HEK293 (cell line): ENCODE measurements around the gene CDH8.

Source experiments
- CTCF ChIA-PET: fragments of 350-600 bp; formaldehyde crosslinking; extraction: SDS; loops from one replicate; lab custom pipeline; 2021; ENCODE audit warnings: antibody characterized with exemption; lab: Yijun Ruan, JAX
- POLR2A ChIA-PET: fragments of 300-600 bp; formaldehyde crosslinking; extraction: SDS; loops from one replicate; lab custom pipeline; 2020; ENCODE audit warnings: antibody characterized with exemption, inconsistent platforms; lab: Yijun Ruan, JAX
- H3K27ac ChIP-seq: fragments of 200-500 bp; sonication (Bioruptor generic); 2 replicates; pipeline ENCODE4 v1.5.1; 2014; ENCODE audit warnings: low read depth, low read length, control low read depth, inconsistent platforms; ENCODE audit errors: extremely low read depth
- H3K36me3 ChIP-seq, 2 experiments: fragments of 200-500 bp in 1 of 2; sonication (Bioruptor generic) in 1 of 2; 1 replicate in 1 of 2; 2 replicates in 1 of 2; pipeline ENCODE4 v1.5.1; 2014 to 2017; ENCODE audit warnings: inconsistent platforms in 2 of 2, low read length in 2 of 2; ENCODE audit not compliant: control insufficient read depth in 2 of 2, insufficient read depth in 1 of 2
- H3K4me1 ChIP-seq: fragments of 200-500 bp; sonication (Bioruptor generic); 2 replicates; pipeline ENCODE4 v1.5.1; 2014; ENCODE audit warnings: mild to moderate bottlenecking, low read length, inconsistent platforms; ENCODE audit not compliant: control insufficient read depth, insufficient read depth
- H3K4me3 ChIP-seq: 2 replicates; pipeline ENCODE4 v1.5.1; 2011; ENCODE audit warnings: low read depth, mild to moderate bottlenecking, control low read depth, low read length, moderate library complexity
- H3K9me3 ChIP-seq: fragments of 200-500 bp; sonication (Bioruptor generic); 2 replicates; pipeline ENCODE4 v1.5.1; 2014; ENCODE audit warnings: low read depth, low read length, inconsistent platforms; ENCODE audit not compliant: control insufficient read depth, insufficient read depth
- SCRT2 ChIP-seq: fragments of 450-650 bp; formaldehyde crosslinking; IDR thresholded peaks from 2 replicates; pipeline ENCODE4 v1.5.1; 2016; ENCODE audit warnings: missing biosample characterization, missing genetic modification characterization
- ZBTB10 ChIP-seq: fragments of 450-650 bp; formaldehyde crosslinking; IDR thresholded peaks from 2 replicates; pipeline ENCODE4 v1.5.1; 2016; ENCODE audit warnings: missing biosample characterization, missing genetic modification characterization
- ZNF184 ChIP-seq: fragments of 450-650 bp; IDR thresholded peaks from 2 replicates; pipeline ENCODE4 v1.5.1; 2018; ENCODE audit warnings: missing biosample characterization, mild to moderate bottlenecking, missing genetic modification characterization
- ZNF19 ChIP-seq: fragments of 450-650 bp; formaldehyde crosslinking; IDR thresholded peaks from 2 replicates; pipeline ENCODE4; 2016; ENCODE audit warnings: missing biosample characterization, missing genetic modification characterization, low read depth
- ZNF394 ChIP-seq: fragments of 450-650 bp; formaldehyde crosslinking; IDR thresholded peaks from 2 replicates; pipeline ENCODE4 v1.5.1; 2016; ENCODE audit warnings: missing biosample characterization, missing genetic modification characterization, mild to moderate bottlenecking, moderate library complexity, borderline replicate concordance
- ZNF792 ChIP-seq: fragments of 450-650 bp; formaldehyde crosslinking; IDR thresholded peaks from 2 replicates; pipeline ENCODE4 v1.5.1; 2016; ENCODE audit warnings: missing biosample characterization, missing genetic modification characterization
- ZSCAN23 ChIP-seq: fragments of 450-650 bp; formaldehyde crosslinking; IDR thresholded peaks from 2 replicates; pipeline ENCODE4 v1.5.1; 2016; ENCODE audit warnings: missing biosample characterization, missing genetic modification characterization
- TF ChIP-seq, protein P1 (sequence below): fragments of 450-650 bp; formaldehyde crosslinking; IDR thresholded peaks from 2 replicates; pipeline ENCODE4 v1.5.1; 2016; ENCODE audit warnings: missing biosample characterization, missing genetic modification characterization
- TF ChIP-seq, protein P2 (sequence below): fragments of 450-650 bp; formaldehyde crosslinking; IDR thresholded peaks from 2 replicates; pipeline ENCODE4 v1.5.1; 2016; ENCODE audit warnings: missing biosample characterization, missing genetic modification characterization, low read depth
- TF ChIP-seq, protein P3 (sequence below): sonication (generic); formaldehyde crosslinking; IDR thresholded peaks from 2 replicates; pipeline ENCODE4 v1.8.1; 2022; ENCODE audit warnings: mild to moderate bottlenecking, moderate library complexity, missing genetic modification reagents
- TF ChIP-seq, protein P4 (sequence below): fragments of 450-650 bp; formaldehyde crosslinking; IDR thresholded peaks from 2 replicates; pipeline ENCODE4 v1.5.1; 2016; ENCODE audit warnings: missing biosample characterization, missing genetic modification characterization

CDH8 gene

DNA sequence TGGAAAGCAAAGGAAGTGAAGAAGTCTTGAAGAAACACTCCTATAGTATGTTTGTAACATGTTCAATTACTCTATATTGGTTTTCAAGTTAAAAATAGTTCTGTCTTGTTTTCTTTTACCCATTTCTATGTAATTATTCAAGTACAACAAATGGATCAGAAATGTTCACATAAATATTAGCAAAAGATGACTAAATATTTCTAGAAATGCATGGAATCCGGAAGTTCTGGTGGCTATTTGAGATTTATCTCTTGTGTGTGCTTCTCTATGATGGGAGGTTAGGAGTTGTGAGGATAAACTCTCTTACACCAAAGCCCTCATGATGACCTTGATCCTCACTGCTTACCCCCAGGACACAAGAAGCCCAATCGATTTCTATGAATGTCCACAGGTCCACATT is 237.5 kb downstream of the CDH8 start:
- Histone ChIP-seq H3K4me3 (no peak overlapping the region), H3K4me1 (no peaks in the 10 kb centered on the region), H3K27ac (no peak overlapping the region), H3K9me3 (no peaks in the 10 kb centered on the region), H3K36me3 (no peaks in the 10 kb centered on the region)
- TF ChIP-seq ZNF792 (tag by site-specific recombination) (no peak), ZBTB10 (tag by site-specific recombination) (no peak), ZNF394 (no peak), ZNF19 (no peak), ZNF184 (tag by site-specific recombination) (no peak), ZSCAN23 (tag by site-specific recombination) (no peak), SCRT2 (tag by site-specific recombination) (no peak)
- TF ChIP-seq, protein P1, sequence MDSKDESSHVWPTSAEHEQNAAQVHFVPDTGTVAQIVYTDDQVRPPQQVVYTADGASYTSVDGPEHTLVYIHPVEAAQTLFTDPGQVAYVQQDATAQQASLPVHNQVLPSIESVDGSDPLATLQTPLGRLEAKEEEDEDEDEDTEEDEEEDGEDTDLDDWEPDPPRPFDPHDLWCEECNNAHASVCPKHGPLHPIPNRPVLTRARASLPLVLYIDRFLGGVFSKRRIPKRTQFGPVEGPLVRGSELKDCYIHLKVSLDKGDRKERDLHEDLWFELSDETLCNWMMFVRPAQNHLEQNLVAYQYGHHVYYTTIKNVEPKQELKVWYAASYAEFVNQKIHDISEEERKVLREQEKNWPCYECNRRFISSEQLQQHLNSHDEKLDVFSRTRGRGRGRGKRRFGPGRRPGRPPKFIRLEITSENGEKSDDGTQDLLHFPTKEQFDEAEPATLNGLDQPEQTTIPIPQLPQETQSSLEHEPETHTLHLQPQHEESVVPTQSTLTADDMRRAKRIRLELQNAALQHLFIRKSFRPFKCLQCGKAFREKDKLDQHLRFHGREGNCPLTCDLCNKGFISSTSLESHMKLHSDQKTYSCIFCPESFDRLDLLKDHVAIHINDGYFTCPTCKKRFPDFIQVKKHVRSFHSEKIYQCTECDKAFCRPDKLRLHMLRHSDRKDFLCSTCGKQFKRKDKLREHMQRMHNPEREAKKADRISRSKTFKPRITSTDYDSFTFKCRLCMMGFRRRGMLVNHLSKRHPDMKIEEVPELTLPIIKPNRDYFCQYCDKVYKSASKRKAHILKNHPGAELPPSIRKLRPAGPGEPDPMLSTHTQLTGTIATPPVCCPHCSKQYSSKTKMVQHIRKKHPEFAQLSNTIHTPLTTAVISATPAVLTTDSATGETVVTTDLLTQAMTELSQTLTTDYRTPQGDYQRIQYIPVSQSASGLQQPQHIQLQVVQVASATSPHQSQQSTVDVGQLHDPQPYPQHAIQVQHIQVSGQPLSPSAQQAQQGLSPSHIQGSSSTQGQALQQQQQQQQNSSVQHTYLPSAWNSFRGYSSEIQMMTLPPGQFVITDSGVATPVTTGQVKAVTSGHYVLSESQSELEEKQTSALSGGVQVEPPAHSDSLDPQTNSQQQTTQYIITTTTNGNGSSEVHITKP (tag by site-specific recombination): no peak
- TF ChIP-seq, protein P2, sequence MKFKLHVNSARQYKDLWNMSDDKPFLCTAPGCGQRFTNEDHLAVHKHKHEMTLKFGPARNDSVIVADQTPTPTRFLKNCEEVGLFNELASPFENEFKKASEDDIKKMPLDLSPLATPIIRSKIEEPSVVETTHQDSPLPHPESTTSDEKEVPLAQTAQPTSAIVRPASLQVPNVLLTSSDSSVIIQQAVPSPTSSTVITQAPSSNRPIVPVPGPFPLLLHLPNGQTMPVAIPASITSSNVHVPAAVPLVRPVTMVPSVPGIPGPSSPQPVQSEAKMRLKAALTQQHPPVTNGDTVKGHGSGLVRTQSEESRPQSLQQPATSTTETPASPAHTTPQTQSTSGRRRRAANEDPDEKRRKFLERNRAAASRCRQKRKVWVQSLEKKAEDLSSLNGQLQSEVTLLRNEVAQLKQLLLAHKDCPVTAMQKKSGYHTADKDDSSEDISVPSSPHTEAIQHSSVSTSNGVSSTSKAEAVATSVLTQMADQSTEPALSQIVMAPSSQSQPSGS (tag by site-specific recombination): no peak
- TF ChIP-seq, protein P3, sequence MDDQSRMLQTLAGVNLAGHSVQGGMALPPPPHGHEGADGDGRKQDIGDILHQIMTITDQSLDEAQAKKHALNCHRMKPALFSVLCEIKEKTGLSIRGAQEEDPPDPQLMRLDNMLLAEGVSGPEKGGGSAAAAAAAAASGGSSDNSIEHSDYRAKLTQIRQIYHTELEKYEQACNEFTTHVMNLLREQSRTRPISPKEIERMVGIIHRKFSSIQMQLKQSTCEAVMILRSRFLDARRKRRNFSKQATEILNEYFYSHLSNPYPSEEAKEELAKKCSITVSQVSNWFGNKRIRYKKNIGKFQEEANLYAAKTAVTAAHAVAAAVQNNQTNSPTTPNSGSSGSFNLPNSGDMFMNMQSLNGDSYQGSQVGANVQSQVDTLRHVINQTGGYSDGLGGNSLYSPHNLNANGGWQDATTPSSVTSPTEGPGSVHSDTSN: no peak
- POLR2A ChIA-PET: no interaction called here
- CTCF ChIA-PET: no interaction called here

GRCh38 chr16:61797961-61798507 is 238.2 kb downstream of the CDH8 start:
- CTCF ChIA-PET: no interaction called here
- no peaks in the 10 kb centered on the region for H3K36me3 ChIP-seq
- TF ChIP-seq, protein P4, sequence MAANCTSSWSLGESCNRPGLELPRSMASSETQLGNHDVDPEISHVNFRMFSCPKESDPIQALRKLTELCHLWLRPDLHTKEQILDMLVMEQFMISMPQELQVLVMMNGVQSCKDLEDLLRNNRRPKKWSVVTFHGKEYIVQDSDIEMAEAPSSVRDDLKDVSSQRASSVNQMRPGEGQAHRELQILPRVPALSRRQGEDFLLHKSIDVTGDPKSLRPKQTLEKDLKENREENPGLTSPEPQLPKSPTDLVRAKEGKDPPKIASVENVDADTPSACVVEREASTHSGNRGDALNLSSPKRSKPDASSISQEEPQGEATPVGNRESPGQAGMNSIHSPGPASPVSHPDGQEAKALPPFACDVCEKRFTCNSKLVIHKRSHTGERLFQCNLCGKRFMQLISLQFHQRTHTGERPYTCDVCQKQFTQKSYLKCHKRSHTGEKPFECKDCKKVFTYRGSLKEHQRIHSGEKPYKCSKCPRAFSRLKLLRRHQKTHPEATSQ (tag by site-specific recombination): no peak
- TF ChIP-seq, all 188 proteins: peak for 0
- Histone ChIP-seq H3K4me1 (no peaks in the 10 kb centered on the region), H3K4me3 (no peak overlapping the region), H3K27ac (no peak overlapping the region), H3K9me3 (no peaks in the 10 kb centered on the region)
- POLR2A ChIA-PET: no interaction called here
